ENCODE results near the gene NOC4L.
"Not testable (repeated sequence)": the region's sequence is repeated elsewhere in the genome, so short reads cannot be mapped to it uniquely, and the experiment has no call there.

Gene NOC4L

DNA sequence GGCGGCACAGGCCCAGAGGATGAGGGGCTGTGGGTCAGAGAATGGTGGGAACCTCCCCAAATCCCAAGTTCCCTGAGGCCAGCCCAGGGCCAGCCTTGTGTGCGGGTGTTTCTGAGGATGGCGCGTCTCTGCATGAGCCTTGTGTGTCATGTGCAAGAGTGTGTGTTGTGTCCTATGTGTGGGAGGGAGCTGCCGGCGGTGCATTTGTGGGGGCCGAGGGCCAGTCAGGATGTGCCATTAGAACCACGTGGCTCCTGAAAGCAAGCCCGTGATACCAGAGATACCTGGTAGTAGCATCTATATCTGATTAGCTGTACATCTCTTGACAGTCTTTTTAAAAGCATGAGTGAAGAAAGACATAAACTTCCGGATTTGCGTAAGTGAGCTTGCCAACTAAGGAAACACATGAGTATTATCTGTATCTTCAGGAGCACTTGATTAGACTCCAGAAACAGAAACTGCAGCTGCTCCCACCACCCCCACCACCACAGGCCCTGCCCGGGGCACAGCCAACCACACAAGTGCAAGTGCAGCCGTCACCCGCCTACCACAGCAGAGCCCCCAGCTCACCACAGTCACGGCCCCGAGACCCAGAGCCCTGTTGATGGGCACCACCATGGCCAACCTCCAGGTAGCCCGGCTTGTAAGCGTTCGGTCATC is 19.4 kb upstream of the NOC4L start:
- no peak for DNase-seq

DNA sequence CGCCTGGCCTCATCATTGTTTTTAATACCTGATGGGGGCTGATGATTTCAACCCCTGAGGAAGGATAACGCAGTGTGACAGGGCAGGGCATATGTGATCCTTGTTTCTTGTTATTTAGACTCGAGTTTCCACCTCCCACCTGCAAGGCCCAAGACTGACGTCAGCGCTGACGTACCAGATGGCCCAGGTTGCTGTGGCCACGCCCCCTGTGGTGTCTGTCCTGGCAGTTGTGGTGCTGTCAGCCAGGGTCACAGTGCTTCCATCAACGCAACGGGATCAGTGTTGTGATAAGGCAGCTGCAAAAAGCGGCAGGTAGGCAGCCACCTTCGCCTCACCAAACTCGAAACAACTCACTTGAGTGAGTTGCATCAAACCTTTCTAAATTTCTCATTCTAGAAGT is 18.5 kb upstream of the NOC4L start:
- no peak for DNase-seq

DNA sequence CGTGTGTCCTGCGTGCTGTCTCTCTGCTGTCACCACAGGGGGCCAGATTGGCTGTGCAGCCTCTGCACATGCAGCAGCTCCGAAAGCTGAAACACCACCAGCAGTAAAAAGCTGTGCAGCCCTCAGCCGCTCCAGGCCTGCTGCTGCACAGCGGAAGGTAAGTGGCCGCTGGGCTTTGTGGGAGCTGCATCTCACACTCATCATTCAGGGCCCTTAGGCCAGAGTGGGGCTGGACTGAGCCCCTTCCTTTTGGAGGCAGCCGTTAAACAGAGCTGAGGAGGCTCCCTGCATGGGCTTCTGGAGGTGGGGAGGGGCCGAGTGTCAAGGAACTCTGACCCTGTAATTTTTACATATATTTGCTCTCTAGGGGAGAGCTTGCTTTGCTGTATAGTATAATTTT is 17.2 kb upstream of the NOC4L start:
- no peak for DNase-seq

DNA sequence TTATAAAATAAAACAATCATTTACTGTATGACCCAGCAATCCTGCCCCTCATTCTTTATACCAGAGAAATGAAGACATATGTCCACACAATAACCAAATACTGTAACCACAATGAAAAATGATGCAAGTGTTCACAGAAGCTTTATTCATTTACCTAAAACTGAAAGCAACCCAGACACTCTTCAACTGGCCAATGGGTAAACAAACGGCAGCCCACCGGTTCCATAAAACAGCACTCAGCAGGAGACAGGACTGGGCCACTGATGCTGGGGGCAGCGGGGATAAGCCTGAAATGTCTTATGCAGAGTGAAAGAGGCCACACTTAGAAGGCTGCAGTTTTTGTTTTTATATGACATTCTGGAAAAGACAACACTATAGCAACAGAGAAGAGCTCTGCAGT is 15.2 kb upstream of the NOC4L start:
- DNase-seq, result no peak

DNA sequence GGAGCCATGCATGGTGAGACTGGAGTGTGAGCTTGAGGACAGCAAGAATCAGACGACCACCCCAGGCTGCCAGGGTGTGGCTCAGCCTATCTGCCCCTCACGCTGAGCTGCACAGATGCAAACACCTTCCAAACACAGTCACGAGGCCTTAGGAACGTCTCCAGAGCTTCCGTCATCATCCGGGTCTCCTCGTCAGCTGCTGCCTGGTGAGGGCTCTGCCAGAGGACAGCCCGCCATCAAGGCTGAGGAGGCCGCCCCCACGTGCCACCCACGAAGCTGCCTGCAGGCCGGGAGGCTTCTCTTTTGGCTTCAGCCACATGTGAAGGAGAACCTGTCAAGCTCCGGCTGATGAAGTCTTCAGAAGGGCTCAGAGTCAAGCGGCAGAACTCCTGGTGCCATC is 13.6 kb upstream of the NOC4L start:
- no peak for DNase-seq

DNA sequence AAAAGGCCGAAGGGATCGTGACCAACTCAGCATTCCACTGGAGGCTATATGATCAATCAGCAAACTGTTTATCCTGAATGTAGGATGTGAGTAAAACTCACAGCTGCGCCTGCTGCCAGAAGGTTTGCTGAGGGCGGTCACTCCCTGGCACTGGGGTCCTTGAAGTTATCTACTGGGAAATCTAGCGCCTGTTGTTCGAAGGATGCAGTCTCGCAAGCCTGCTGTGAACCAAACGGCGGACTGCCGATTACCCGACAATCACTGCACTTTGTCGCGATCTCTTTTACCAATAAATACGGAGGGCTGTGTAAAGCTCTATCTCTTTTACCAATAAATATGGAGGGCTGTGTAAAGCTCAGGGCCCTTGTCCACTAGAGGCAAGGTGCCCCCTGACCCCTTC is 13.0 kb upstream of the NOC4L start:
- DNase-seq, result no peak

DNA sequence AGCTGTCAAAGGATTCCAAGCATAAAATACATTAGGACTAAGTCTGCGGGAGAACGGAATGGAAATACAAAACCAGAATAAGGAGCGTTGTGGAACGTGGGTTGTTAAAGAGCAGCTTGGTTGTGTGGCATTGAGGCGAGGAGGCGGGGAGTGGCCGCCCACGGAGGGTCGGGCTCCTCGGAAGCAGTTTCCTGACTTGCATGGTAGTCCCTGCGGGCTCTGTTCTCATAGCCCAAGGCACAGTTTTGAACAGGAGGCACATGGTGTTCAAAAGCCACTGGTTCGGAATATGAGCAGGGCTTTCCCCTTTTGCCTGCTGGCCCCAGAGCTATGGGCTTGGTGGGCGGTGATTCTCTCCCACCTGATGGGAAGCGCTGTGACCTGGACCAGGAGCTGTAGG is 12.3 kb upstream of the NOC4L start:
- no peak for DNase-seq

DNA sequence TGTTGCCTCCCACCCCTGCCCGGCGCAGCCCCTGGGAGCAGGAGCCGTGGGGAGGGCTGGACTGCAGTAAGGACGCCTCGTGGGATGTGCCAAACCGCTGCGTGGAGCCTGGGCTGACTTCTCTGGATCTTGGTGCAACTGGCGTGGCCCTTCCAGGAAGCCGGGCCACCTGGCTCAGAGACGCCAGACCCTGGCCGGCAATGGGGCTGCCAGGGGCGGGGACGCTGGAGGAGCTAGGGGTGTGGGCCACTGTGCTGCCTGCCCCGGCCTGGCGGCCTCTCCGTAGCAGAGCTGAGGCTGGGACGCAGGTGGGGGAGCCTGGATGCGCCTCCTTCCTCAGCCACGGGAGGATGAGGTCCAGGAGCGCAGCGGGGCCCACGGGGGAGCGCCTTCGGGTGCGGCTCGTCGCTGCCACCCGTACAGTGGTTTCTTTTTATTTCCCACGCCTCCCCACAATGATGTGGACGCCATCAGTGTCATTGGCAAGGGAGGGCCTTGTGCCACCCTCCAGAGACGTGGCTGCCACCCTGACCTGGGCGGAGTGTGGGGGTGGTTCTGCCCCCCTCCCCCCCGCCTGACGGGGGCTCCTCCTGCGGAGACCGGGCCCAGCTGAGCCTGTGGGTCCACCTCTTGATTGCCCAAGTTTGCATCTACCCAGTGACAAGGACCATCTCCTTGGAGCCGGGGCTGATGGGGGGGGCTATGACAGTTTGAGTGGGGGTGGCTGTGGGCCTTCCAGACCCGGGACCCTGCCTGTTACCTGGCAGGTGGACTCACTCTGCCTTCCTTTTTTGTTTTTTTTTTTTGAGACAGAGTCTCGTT is 11.4 kb upstream of the NOC4L start:
- DNase-seq, result no peak

DNA sequence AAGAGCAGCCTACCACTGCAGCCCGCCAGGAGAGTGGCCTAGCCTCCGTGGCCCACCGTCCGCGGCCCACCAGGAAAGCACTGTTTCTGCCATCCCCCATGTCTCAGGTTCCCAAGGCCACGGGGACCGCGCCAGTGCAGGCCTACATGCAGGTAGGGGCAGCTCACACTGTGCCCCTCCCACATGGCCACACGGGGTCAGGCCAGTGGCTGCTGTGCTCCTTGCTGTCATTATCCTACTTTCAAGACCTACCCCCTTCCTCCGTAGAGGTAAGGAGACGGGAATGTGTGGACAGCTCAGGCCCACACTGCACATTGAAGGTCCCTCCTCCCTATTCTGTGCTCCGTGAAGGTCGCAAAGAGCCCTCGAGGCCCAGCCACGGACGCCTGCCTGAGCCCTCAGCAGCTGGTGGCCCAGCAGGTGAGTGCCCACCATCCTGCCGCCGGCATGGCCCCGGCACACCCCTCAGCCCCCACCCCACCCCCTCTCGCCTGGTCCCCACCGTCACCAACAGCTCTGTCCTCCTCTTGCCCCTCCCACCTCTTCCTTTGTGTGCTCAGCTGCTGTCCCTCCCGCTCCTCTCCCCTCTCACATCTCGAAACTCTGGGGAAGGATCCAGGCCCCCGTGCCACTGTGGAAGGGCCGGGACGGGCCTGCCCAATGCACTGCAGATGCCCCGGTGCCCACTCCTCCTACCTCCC is 10.2 kb upstream of the NOC4L start:
- peak; percentile 85 for DNase-seq

DNA sequence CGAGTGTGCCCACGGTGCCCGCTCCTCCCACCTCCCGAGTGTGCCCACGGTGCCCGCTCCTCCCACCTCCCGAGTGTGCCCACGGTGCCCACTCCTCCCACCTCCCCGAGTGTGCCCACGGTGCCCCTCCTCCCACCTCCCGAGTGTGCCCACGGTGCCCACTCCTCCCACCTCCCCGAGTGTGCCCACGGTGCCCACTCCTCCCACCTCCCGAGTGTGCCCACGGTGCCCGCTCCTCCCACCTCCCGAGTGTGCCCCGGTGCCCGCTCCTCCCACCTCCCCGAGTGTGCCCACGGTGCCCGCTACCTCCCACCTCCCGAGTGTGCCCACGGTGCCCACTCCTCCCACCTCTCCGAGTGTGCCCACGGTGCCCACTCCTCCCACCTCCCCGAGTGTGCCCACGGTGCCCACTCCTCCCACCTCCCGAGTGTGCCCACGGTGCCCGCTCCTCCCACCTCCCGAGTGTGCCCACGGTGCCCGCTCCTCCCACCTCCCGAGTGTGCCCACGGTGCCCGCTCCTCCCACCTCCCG is 9.5 kb upstream of the NOC4L start:
- DNase-seq, result not testable (repeated sequence)

DNA sequence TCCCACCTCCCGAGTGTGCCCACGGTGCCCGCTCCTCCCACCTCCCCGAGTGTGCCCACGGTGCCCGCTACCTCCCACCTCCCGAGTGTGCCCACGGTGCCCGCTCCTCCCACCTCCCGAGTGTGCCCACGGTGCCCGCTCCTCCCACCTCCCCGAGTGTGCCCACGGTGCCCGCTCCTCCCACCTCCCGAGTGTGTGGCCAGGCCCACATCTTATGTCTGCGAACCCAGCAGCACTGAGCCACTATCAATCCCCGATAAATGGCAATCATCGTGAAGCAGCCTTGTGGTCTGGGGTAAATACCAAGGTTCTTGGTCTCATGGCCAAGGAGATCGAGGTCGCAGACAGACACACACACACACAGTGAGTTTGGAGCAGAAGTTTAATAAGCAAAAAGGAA is 8.0 kb upstream of the NOC4L start:
- DNase-seq, result not testable (repeated sequence)

DNA sequence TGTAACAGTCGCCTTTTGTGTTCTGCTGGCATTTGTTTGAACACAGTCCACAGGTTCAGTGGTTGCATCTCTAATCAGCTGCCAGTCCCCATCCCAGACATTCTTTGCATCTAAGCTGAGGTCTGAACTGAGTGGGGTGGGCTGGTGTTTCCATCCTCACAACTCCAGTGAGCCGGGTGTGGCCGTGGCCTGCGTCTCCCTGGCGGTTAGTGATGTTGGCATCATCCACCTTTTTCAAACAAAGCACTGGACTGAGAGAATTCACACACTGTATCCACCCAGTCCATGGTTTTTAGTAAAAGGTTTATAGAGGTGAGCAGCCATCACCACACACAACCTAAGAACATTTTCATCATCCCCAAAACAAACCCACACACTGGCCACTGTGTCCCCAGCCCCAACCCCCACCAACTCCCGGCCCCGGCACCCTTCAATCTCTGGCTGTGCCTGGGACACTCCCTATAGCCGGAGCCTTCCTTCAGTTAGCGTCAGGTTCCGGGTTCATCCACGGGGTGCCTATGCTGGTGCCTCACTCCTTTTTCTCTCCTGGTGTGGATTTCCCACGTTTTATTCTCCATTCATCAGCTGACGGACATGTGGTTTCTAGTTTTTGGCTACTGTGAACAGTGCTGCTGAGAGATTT is 6.7 kb upstream of the NOC4L start:
- DNase-seq, result no peak

DNA sequence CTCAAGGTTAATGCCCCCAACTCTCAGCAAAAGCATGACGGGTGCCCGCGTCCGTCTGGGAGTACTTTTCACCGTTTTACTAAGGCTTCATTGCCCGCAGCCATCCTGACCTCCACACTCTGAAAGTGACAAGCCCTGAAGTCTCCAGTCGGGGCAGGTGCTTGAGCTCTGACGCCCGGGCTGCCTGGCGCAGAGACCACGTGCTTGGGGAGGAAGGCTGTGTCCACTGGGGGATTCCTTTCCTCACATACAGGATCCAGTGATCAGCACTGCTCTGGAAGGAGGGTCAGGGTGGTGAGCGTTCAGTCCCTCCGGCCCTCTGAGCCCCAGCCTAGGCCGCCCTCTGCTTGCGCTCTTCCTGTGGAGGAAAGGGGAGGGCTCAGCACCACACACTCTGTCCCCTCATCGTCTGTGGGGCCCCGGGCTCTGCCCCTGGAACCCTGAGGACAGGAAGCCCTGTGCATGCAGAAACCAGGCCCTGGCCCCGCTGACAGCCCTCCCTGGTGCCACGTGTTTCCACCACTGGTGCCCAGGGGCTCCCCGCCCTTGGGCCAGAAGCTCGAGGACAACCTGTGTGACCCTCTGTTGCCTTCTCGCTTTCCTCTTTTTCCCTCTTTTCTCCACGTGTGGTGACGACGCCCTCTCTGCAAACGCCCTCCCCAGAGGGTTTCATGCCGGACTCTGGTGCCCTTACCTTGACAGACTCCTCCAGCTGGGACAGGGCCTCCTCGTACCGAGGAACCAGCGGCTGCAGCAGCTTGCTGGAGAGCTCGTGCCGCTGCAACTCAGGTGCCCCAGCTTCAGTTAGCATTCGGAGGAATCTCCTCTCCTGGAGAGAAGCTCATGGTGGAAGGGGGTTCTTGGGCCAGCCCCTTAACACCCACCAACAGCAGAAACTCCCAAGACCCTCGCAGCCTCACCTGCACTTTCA is 5.1 kb upstream of the NOC4L start:
- no peak for DNase-seq

DNA sequence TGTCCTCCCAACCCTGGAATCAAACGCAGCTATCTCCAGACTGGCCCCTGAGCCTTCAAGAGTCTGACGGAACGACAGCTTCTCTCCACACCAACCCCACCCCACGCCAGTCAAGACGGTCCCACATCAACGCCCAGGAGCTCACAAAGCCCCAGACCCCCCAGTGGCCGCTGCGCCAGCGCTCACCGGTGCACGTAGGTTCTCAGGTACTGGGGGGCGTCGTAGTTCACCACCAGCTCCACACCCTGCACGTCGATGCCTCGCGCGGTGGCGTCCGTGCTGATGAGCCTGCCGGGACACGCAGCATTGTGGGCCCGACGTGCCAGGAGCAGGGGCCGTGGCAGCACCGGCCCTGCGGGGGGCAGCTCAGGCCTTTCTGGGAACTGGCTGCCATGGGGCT is 4.3 kb upstream of the NOC4L start:
- DNase-seq, result no peak

DNA sequence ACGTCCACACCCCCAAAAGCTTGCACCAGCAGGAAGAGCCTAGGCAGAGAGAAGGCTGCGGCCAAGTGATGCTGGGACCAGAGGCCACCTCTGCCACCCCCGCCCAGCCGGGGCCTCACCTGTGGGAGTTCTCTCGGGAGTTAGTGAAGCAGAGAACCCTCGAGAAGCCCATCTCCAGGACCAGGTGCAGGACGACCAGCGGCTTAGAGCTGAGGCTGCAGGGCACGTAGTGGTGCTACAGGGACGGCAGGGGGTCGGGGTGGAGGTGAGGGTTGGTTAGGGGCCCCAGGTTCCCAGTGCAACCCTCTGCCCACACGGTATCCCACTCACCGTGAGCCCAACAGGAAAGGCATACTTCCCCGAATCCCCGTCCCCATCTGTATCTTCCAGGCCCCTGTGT is 3.8 kb upstream of the NOC4L start:
- DNase-seq, result no peak

DNA sequence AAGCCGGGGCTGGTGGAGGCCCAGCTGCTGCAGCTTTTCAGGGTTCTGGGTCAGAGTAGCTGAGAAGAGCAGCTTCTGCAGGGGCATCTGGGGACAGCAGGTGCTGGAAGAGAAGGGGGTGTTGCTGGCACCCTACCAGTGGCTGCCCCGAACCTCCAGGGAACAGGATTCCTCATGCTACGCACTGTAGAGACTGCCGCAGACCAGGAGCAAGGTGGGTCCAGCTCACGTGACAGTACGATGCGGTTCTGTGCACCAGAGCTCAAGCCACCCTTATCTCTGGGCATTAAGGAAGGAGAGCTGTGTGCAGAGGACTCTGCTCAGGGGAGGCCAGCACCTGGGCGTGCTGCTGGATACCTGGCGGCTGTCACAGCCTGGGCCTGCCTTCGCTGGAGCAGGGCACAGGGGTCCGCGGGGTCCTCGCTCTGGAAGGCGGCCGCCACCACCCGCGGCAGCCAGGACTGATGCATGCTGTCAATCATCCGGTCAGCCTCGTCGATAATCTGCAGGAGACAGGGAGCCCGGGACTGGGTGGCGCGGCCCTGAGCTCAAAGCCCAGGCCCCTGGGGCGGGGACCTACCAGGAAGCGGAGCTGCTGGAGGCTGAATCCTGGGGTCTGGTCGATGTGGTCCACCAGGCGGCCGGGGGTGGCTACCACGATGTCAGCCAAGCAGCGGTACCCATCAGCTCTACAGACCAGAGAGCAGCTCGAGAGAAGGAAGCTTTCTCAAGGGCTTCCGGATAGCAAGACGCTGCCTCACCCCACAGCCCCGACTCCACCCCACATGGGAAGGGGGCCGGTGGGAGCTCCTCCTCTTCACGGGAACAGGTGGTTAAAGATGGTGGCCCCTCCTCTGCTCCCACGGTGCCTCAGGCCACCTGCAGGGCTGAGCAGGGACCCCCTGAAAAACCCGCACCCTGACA is 3.1 kb upstream of the NOC4L start:
- no peak for DNase-seq

DNA sequence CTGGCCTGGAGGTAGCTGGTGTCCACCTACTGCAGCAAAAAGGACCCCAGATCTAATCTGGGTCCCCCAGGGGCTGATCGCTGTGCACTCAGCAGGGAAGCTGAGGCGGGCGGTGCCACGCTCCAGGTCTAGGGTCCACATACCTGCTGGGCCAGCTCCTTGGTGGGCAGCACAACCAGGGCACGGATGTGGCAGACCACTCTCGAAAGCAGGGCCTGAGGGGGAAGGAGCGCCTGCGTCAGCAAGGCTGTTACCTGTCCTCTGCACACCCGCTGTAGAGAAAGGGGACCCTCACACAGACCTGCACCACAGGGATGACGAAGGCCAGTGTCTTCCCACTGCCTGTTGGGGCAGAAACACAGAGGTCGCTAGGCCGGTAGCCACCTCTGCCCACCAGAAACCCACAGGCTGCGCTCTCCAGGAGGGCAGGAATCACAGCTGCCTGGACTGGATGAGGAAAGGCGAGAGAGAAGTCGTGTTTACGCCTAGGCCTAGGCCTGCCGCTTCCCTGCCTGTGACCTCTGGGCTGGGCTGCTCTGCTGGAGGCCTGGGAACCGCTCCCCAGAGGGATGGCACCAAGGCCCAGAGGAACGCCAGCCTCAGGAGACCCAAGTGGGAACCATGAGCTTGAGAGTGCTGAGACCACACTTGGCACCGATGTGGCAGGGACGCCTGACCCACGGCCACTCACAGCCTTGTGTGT is 2.1 kb upstream of the NOC4L start:
- DNase-seq, result no peak

DNA sequence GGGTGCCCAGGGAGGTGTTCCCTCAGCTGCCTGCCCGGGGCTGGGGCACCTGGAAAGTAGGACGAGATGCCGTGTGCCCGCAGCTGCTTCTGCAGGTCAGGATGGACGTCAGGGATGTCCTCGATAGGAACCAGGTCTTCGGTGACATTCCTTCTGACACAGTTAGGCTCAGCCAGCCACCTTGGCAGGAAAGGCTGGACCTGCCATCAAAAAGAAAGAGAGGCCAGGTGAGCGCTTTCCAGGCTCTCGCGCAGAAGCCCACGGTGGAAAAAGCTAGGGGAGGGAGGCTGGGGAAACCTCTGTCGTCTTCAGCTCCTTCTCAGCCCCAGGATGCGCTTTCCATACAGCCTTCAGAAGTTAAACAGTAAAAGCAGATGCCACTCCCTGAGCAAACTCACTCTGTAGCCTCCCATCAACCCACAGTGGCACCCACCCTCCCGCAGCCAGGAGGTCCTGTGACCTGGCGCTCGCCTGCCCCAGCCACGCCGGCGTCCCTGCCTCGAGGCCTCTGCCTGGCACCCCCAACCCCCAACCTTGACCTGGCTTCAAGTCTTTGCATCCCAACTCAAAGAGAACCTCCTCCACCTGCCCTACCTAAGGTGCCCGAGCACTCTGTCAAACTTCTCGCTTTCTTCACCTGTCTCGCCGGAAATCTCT is 1.4 kb upstream of the NOC4L start:
- no peak for DNase-seq

DNA sequence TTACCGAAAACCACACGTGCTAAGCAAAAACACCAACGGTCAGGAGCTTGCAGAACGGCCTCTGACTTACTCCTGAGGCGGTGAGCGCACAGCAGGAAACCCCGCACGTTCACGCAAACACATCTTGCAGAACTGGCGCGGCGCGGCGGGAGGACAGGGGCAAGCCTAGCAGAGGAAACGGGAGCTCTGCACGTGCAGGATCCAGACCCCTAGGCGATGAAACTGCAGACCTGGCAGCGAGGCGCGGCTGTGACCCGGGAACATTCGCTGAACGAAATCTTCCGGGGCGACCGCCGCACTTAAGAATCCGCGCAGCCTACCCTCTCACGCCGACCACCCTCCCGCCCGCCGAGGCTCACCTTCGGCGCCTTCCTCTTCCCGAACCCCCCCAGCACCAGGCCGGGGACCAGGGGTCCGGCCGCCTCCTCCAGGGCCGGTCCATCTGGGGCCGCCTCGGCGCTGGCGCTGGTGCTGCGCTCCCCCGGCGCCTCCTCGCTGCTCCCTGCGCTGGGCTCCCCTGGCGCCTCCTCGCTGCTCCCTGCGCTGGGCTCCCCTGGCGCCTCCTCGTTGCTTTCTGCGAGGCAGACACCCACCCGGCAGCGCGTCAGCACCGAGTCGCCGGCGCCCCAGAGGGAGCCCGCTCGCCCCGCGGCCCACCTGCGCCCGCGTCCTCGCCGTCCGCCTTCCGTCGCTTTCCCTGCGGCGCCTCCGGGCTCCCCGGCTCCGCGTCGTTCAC is 753 bp upstream of the NOC4L start:
- no peak for DNase-seq

Measured in NCI-H1092 treated with DMSO at 0.1 percent for 48 hours (cell line).